HCT116 (cell line): Measurements from ENCODE around the gene PLCD1. TPM values are rescaled to one million over a fixed set of nuclear protein-coding genes. Genes with fewer than 3 reads are reported as not detected.

Source experiments
- ATAC-seq: fragments of 200-7000 bp; cut with Tn5 transposase; 2 replicates; pipeline ENCODE4 v1.9.1; 2020; ENCODE audit warnings: mild to moderate bottlenecking, moderate library complexity
- BruUV-seq: library from RNA; stranded (reverse); fragments of 400-500 nt; replicated peaks from 2 replicates; lab custom pipeline; 2021; lab: Mats Ljungman, UMichigan
- CTCF ChIA-PET: fragments of 300-600 bp; sonication (Branson Sonifier 250); formaldehyde crosslinking; loops from one replicate; lab custom pipeline; 2021; ENCODE audit warnings: antibody characterized with exemption; lab: Charles Lee
- POLR2A ChIA-PET: fragments of 300-600, 350-600 bp; sonication (Branson Sonifier 250); formaldehyde crosslinking; loops from one replicate; lab custom pipeline; 2021; ENCODE audit warnings: antibody characterized with exemption; lab: Charles Lee
- RAD21 ChIA-PET, 2 experiments: fragments of 300-600 bp; sonication (Branson Sonifier 250); formaldehyde crosslinking; loops; one replicate each; lab custom pipeline; 2023; ENCODE audit warnings: low total read pairs in 2 of 2; ENCODE audit not compliant: uncharacterized antibody in 2 of 2, unreplicated experiment in 2 of 2, low non-redundant PET in 1 of 2; lab: Charles Lee
- DNase-seq: peaks from one replicate; pipeline ENCODE4 v3.0.0-alpha.2; 2010; ENCODE audit warnings: low read depth, low spot score
- H2AFZ ChIP-seq: fragments of 200-600 bp; shearing (Covaris generic), sonication (generic); 2 replicates; pipeline ENCODE4 v1.6.1; 2017; ENCODE audit warnings: low read depth, mixed run types, mixed read lengths, antibody characterized with exemption, low read length; ENCODE audit not compliant: poor library complexity, severe bottlenecking
- H3K27ac ChIP-seq: 2 replicates; pipeline ENCODE4 v1.5.1; 2012; ENCODE audit warnings: low read depth, low read length
- H3K27me3 ChIP-seq: fragments of 200-600 bp; sonication (generic); 2 replicates; pipeline ENCODE4 v1.6.1; 2016; ENCODE audit warnings: mixed run types, low read length, mixed read lengths; ENCODE audit not compliant: insufficient read depth
- H3K36me3 ChIP-seq, 2 experiments: fragments of 200-500 bp in 1 of 2; fragments of 200-600 bp in 1 of 2; sonication (Bioruptor generic) in 1 of 2; sonication (generic) in 1 of 2; 2 replicates each; pipeline versions ENCODE4 v1.5.1 to v1.6.1; 2014 to 2016; ENCODE audit warnings: low read length in 2 of 2, inconsistent platforms in 1 of 2, mixed read lengths in 1 of 2, mixed run types in 1 of 2; ENCODE audit not compliant: insufficient read depth in 2 of 2, control insufficient read depth in 1 of 2
- H3K4me1 ChIP-seq, 2 experiments: fragments of 200-600 bp in 1 of 2; sonication (generic) in 1 of 2; 2 replicates each; pipeline versions ENCODE4 v1.5.1 to v1.6.1; 2012 to 2017; ENCODE audit warnings: low read length in 2 of 2, inconsistent platforms in 1 of 2, mild to moderate bottlenecking in 1 of 2, mixed read lengths in 1 of 2, mixed run types in 1 of 2, moderate library complexity in 1 of 2; ENCODE audit not compliant: insufficient read depth in 2 of 2, control insufficient read depth in 1 of 2
- H3K4me2 ChIP-seq: fragments of 200-600 bp; sonication (generic); 2 replicates; pipeline ENCODE4 v1.6.1; 2017; ENCODE audit warnings: mixed run types, low read length, mixed read lengths
- H3K4me3 ChIP-seq, 2 experiments: fragments of 200-600 bp in 1 of 2; sonication (generic) in 1 of 2; replicated peaks in 1 of 2; 2 replicates each; pipeline ENCODE4 v1.5.1; 2011 to 2016; ENCODE audit warnings: low read length in 2 of 2, control low read depth in 1 of 2, low read depth in 1 of 2, mild to moderate bottlenecking in 1 of 2, mixed read lengths in 1 of 2, mixed run types in 1 of 2
- H3K79me2 ChIP-seq: fragments of 200-600 bp; sonication (generic); 2 replicates; pipeline ENCODE4 v1.6.1; 2017; ENCODE audit warnings: mild to moderate bottlenecking, mixed run types, low read length, moderate library complexity, mixed read lengths; ENCODE audit not compliant: insufficient read depth
- H3K9ac ChIP-seq: fragments of 200-600 bp; sonication (generic); 2 replicates; pipeline ENCODE4 v1.6.1; 2016; ENCODE audit warnings: low read length, mixed read lengths
- H3K9me2 ChIP-seq: fragments of 200-600 bp; sonication (generic), shearing (Covaris generic); 2 replicates; pipeline ENCODE4 v1.6.1; 2017; ENCODE audit warnings: mixed run types, mild to moderate bottlenecking, moderate library complexity; ENCODE audit not compliant: insufficient read depth
- H3K9me3 ChIP-seq, 2 experiments: fragments of 200-500 bp in 1 of 2; fragments of 200-600 bp in 1 of 2; sonication (Bioruptor generic) in 1 of 2; sonication (generic) in 1 of 2; 2 replicates each; pipeline ENCODE4 v1.6.1; 2014 to 2017; ENCODE audit warnings: low read length in 2 of 2, mixed read lengths in 2 of 2, inconsistent platforms in 1 of 2, low read depth in 1 of 2, mild to moderate bottlenecking in 1 of 2, mixed run types in 1 of 2, moderate library complexity in 1 of 2; ENCODE audit not compliant: control insufficient read depth in 1 of 2, insufficient read depth in 1 of 2
- H4K20me1 ChIP-seq: fragments of 200-600 bp; sonication (generic), shearing (Covaris generic); 2 replicates; pipeline ENCODE4 v1.6.1; 2017; ENCODE audit warnings: mixed run types, mild to moderate bottlenecking, moderate library complexity; ENCODE audit not compliant: insufficient read depth
- ATF3 ChIP-seq: IDR thresholded peaks from 2 replicates; pipeline ENCODE4 v1.6.1; 2012
- CEBPB ChIP-seq: IDR thresholded peaks from 2 replicates; pipeline ENCODE4 v1.6.1; 2012; ENCODE audit warnings: low read depth
- EGR1 ChIP-seq: IDR thresholded peaks from 2 replicates; pipeline ENCODE4 v1.6.1; 2012; ENCODE audit warnings: low read depth
- EZH2phosphoT487 ChIP-seq: fragments of 200-600 bp; IDR thresholded peaks from 2 replicates; pipeline ENCODE4 v1.6.1; 2018; ENCODE audit warnings: antibody characterized with exemption, borderline replicate concordance
- REST ChIP-seq: IDR thresholded peaks from 2 replicates; pipeline ENCODE4 v1.6.1; 2012; ENCODE audit warnings: low read depth
- SP1 ChIP-seq: IDR thresholded peaks from 2 replicates; pipeline ENCODE4 v1.6.1; 2012; ENCODE audit warnings: low read depth
- ZBTB33 ChIP-seq: IDR thresholded peaks from 2 replicates; pipeline ENCODE4 v1.6.1; 2011; ENCODE audit warnings: mild to moderate bottlenecking, low read length, moderate library complexity; ENCODE audit not compliant: insufficient replicate concordance; ENCODE audit errors: extremely low read depth
- ZFX ChIP-seq: fragments of 450-650 bp; IDR thresholded peaks from 2 replicates; pipeline ENCODE4 v1.6.1; 2017
- intact Hi-C: fragments of 100-400 bp; cut with micrococcal nuclease; formaldehyde crosslinking; loops from 2 replicates; pipeline ENCODE4 v1.10.0; 2022
- total RNA-seq: library from RNA; stranded (reverse); gene quantifications from one replicate; pipeline ENCODE4 v1.2.1, GENCODE V29; 2021; ENCODE audit not compliant: unreplicated experiment

PLCD1 gene
- total RNA-seq, 1 experiment from 2014 or later, result 15.9 TPM

GRCh38 chr3:37964716-37965115 is 64.7 kb downstream of the PLCD1 start:
- DNase-seq, result no peak
- BruUV-seq, result no TSS peak
- intact Hi-C loops, result no loop called here

More at GRCh38 chr3:37964716-37965115, 64.7 kb downstream of the PLCD1 start:
- ChIA-PET RAD21 (no interaction called here), POLR2A (no interaction called here), CTCF (interaction anchor here (2.9 to 4.3 kb wide), 2 partner anchors 10 to 110 kb away, joined by 9 to 72 read pairs; no protein-coding TSS in a partner anchor)
- H4K20me1 ChIP-seq, result 0 out of 2 replicates have a peak, but pooled peaks cover 5% of the 10 kb centered on the region
- H3K4me2 ChIP-seq, result no peak overlapping the region
- TF ChIP-seq SP1 (no peak), EGR1 (no peak), ZBTB33 (no peak), REST (no peak), ZFX (no peak), ATF3 (no peak), EZH2phosphoT487 (no peak), CEBPB (no peak)
- H3K4me1 ChIP-seq, result no peaks in the 10 kb centered on the region
- no peak overlapping the region for H3K4me3 ChIP-seq
- ATAC-seq, result no peak
- no peak overlapping the region for H3K27ac ChIP-seq
- H3K9me2 ChIP-seq, result no peaks in the 10 kb centered on the region
- no peak overlapping the region for H2AFZ ChIP-seq
- H3K9ac ChIP-seq, result no peak overlapping the region
- no peaks in the 10 kb centered on the region for H3K36me3 ChIP-seq
- no peaks in the 10 kb centered on the region for H3K9me3 ChIP-seq
- H3K27me3 ChIP-seq, result no peaks in the 10 kb centered on the region
- H3K79me2 ChIP-seq, result no peaks in the 10 kb centered on the region
